GM23248 (cell line): ENCODE data around the gene ILDR1. TPM values are rescaled to one million over a fixed set of nuclear protein-coding genes. Genes with fewer than 3 reads are reported as not detected.

Experiments used
- DNase-seq: peaks from one replicate; pipeline ENCODE4 v3.0.0-alpha.2; 2015
- H2AFZ ChIP-seq: fragments of 200-600 bp; sonication (generic); 2 replicates; pipeline ENCODE4 v1.6.1; 2016; ENCODE audit warnings: antibody characterized with exemption
- H3F3A ChIP-seq: fragments of 200-600 bp; sonication (generic); 2 replicates; pipeline ENCODE4 v1.6.1; 2016; ENCODE audit warnings: mild to moderate bottlenecking, antibody characterized with exemption, mixed run types; ENCODE audit not compliant: insufficient read depth
- H3K27ac ChIP-seq: fragments of 200-600 bp; sonication (generic); 2 replicates; pipeline ENCODE4 v1.5.1; 2016; ENCODE audit warnings: mild to moderate bottlenecking
- H3K27me3 ChIP-seq: fragments of 200-600 bp; sonication (generic); replicated peaks from 2 replicates; pipeline ENCODE4 v1.6.1; 2016; ENCODE audit warnings: mild to moderate bottlenecking; ENCODE audit not compliant: insufficient read depth
- H3K36me3 ChIP-seq: fragments of 200-600 bp; sonication (generic); 2 replicates; pipeline ENCODE4 v1.6.1; 2016; ENCODE audit warnings: low read depth, mild to moderate bottlenecking
- H3K4me1 ChIP-seq: fragments of 200-600 bp; sonication (generic); 2 replicates; pipeline ENCODE4 v1.6.1; 2016; ENCODE audit warnings: mild to moderate bottlenecking; ENCODE audit not compliant: insufficient read depth
- H3K4me2 ChIP-seq: fragments of 200-600 bp; sonication (generic); one replicate; pipeline ENCODE4 v1.6.1; 2016; ENCODE audit warnings: mild to moderate bottlenecking; ENCODE audit not compliant: unreplicated experiment
- H3K4me3 ChIP-seq: fragments of 200-600 bp; sonication (generic); 2 replicates; pipeline ENCODE4 v1.5.1; 2016; ENCODE audit warnings: mild to moderate bottlenecking
- H3K79me2 ChIP-seq: fragments of 200-600 bp; sonication (generic); 2 replicates; pipeline ENCODE4 v1.6.1; 2016; ENCODE audit warnings: mild to moderate bottlenecking; ENCODE audit not compliant: insufficient read depth
- H3K9ac ChIP-seq: fragments of 200-600 bp; sonication (generic); 2 replicates; pipeline ENCODE4 v1.6.1; 2016; ENCODE audit warnings: mild to moderate bottlenecking
- H3K9me2 ChIP-seq: fragments of 200-600 bp; sonication (generic); 2 replicates; pipeline ENCODE4 v1.6.1; 2016; ENCODE audit warnings: mixed run types, mild to moderate bottlenecking, moderate library complexity; ENCODE audit not compliant: insufficient read depth
- H3K9me3 ChIP-seq: fragments of 200-600 bp; sonication (generic); one replicate; pipeline ENCODE4 v1.6.1; 2017; ENCODE audit warnings: low read depth
- H4K20me1 ChIP-seq: fragments of 200-600 bp; sonication (generic); 2 replicates; pipeline ENCODE4 v1.6.0; 2016; ENCODE audit not compliant: insufficient read depth
- EZH2 ChIP-seq: fragments of 200-600 bp; sonication (generic); IDR thresholded peaks from 2 replicates; pipeline ENCODE4 v1.6.1; 2018; ENCODE audit warnings: antibody characterized with exemption, mild to moderate bottlenecking; ENCODE audit not compliant: insufficient read depth, poor library complexity, severe bottlenecking
- EZH2phosphoT487 ChIP-seq: fragments of 200-600 bp; sonication (generic); IDR thresholded peaks from 2 replicates; pipeline ENCODE4 v1.6.1; 2018; ENCODE audit warnings: antibody characterized with exemption, moderate library complexity, mild to moderate bottlenecking, low read depth; ENCODE audit not compliant: insufficient read depth
- WGBS, 2 experiments: methylation state at CpG; one replicate each; pipeline ENCODE4 v1.1.6; 2015 to 2017; ENCODE audit warnings: low lambda C conversion rate in 2 of 2, low coverage in 1 of 2; ENCODE audit errors: missing lambda C conversion rate in 2 of 2; 5-methylcytosine and 5-hydroxymethylcytosine counted together
- in situ Hi-C: fragments of 300-500 bp; cut with MboI; formaldehyde crosslinking; loops from 2 replicates; pipeline ENCODE4 v1.15.0; 2020
- polyA plus RNA-seq: library from polyadenylated mRNA; unstranded; fragments of >200 nt; fragmentation: Nextera tagmentation; extraction: Ambion mirVana; gene quantifications from 2 replicates; pipeline ENCODE4 v1.2.1, GENCODE V29; 2016
- total RNA-seq: library from RNA; depleted of rRNA; stranded (reverse); fragments of >200 nt; shearing (Covaris generic); gene quantifications from 2 replicates; pipeline ENCODE4 v1.2.3, GENCODE V29; 2014

ILDR1 gene
- total and polyA plus RNA-seq, 2 experiments from 2014 or later: not detected

- H3K36me3 ChIP-seq: no peaks in the 10 kb centered on the region
- TF ChIP-seq EZH2: no peak
- no peak for TF ChIP-seq EZH2phosphoT487
- H3K9me3 ChIP-seq: no peaks in the 10 kb centered on the region
- no peak overlapping the region for H3K4me2 ChIP-seq
- no peaks in the 10 kb centered on the region for H3F3A ChIP-seq
- no peaks in the 10 kb centered on the region for H3K4me1 ChIP-seq
- H2AFZ ChIP-seq: no peak overlapping the region
- no peaks in the 10 kb centered on the region for H3K27me3 ChIP-seq
- no peak overlapping the region for H3K4me3 ChIP-seq
- in situ Hi-C loops: no loop called here
- no peak overlapping the region for H3K9ac ChIP-seq
- H4K20me1 ChIP-seq: no peaks in the 10 kb centered on the region
- H3K9me2 ChIP-seq: no peaks in the 10 kb centered on the region
- WGBS, 2 experiments: 28 to 36% methylated on average over 4 of the region's 4 CpGs
- no peak for DNase-seq
- no peaks in the 10 kb centered on the region for H3K79me2 ChIP-seq
- H3K27ac ChIP-seq: no peak overlapping the region
Observed at GRCh38 chr3:122064326-122064725, 42.3 kb upstream of the ILDR1 start.

GRCh38 chr3:122063908-122064307, 41.9 kb upstream of the ILDR1 start:
- TF ChIP-seq EZH2phosphoT487 (no peak), EZH2 (no peak)
- H3K4me3 ChIP-seq: no peak overlapping the region
- H3K9me2 ChIP-seq: no peaks in the 10 kb centered on the region
- no peaks in the 10 kb centered on the region for H3K27me3 ChIP-seq
- no peak overlapping the region for H3K4me2 ChIP-seq
- H3F3A ChIP-seq: no peaks in the 10 kb centered on the region
- no peaks in the 10 kb centered on the region for H3K9me3 ChIP-seq
- no peaks in the 10 kb centered on the region for H3K79me2 ChIP-seq
- H3K4me1 ChIP-seq: no peaks in the 10 kb centered on the region
- H3K9ac ChIP-seq: no peak overlapping the region
- no peak overlapping the region for H2AFZ ChIP-seq
- H3K27ac ChIP-seq: no peak overlapping the region
- H4K20me1 ChIP-seq: no peaks in the 10 kb centered on the region
- H3K36me3 ChIP-seq: no peaks in the 10 kb centered on the region
- DNase-seq: no peak
- in situ Hi-C loops: no loop called here
- 5 to 7% methylated on average over 1 of the region's 1 CpG for WGBS, 2 experiments

GRCh38 chr3:122060040-122060698, 38.1 kb upstream of the ILDR1 start:
- DNase-seq: no peak
- no peak overlapping the region for H3K9ac ChIP-seq
- H3F3A ChIP-seq: no peaks in the 10 kb centered on the region
- no peak overlapping the region for H3K4me2 ChIP-seq
- no peak overlapping the region for H3K4me3 ChIP-seq
- no peaks in the 10 kb centered on the region for H3K36me3 ChIP-seq
- no peaks in the 10 kb centered on the region for H3K9me3 ChIP-seq
- no peaks in the 10 kb centered on the region for H3K27me3 ChIP-seq
- 59 to 76% methylated on average over 6 of the region's 6 CpGs for WGBS, 2 experiments
- no peaks in the 10 kb centered on the region for H4K20me1 ChIP-seq
- TF ChIP-seq EZH2: no peak
- no peak for TF ChIP-seq EZH2phosphoT487
- H2AFZ ChIP-seq: no peak overlapping the region
- no peak overlapping the region for H3K27ac ChIP-seq
- no peaks in the 10 kb centered on the region for H3K79me2 ChIP-seq
- H3K9me2 ChIP-seq: no peaks in the 10 kb centered on the region
- in situ Hi-C loops: no loop called here
- H3K4me1 ChIP-seq: no peaks in the 10 kb centered on the region

DNA sequence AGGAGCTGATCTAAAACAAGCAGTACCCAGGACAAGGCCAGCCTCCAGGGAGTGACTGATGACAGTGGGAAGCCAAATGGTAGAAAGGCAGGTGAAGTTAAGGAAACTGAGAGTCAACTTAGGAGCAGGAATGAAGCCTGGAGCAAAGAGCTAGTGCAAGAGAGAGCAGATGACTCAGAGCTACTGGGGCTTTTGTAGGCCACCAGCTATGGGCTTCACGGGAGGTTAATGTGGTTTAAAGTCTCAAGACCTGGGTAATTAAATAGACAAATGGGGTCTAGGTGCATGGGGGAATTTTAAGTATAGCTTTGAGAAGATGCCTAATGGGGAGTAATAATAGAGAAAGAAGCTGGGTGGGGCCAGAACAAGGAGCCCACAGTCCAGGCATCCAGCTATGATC, 36.2 kb upstream of the ILDR1 start:
- no peak for TF ChIP-seq EZH2
- no peak for TF ChIP-seq EZH2phosphoT487
- no peaks in the 10 kb centered on the region for H3K9me3 ChIP-seq
- in situ Hi-C loops: no loop called here
- no peak overlapping the region for H3K4me3 ChIP-seq
- no peaks in the 10 kb centered on the region for H4K20me1 ChIP-seq
- no peak overlapping the region for H3K27ac ChIP-seq
- H3K9me2 ChIP-seq: no peaks in the 10 kb centered on the region
- H3K4me2 ChIP-seq: no peak overlapping the region
- 15 to 27% methylated on average over 1 of the region's 1 CpG for WGBS, 2 experiments
- no peaks in the 10 kb centered on the region for H3K27me3 ChIP-seq
- no peaks in the 10 kb centered on the region for H3K79me2 ChIP-seq
- no peak overlapping the region for H3K9ac ChIP-seq
- H3K4me1 ChIP-seq: no peaks in the 10 kb centered on the region
- H2AFZ ChIP-seq: no peak overlapping the region
- no peak for DNase-seq
- H3K36me3 ChIP-seq: no peaks in the 10 kb centered on the region
- H3F3A ChIP-seq: no peaks in the 10 kb centered on the region
